Activated B cell treated with CpG ODN at 0.5 μM for 24 hours (primary cell): ENCODE data around the gene PPARG. TPM values are rescaled to one million over a fixed set of nuclear protein-coding genes. Genes with fewer than 3 reads are reported as not detected.

Source experiments
- ATAC-seq: fragments of 200-7000 bp; cut with Tn5 transposase; one replicate; pipeline ENCODE4 v1.10.0; 2021; ENCODE audit warnings: low read depth, mild to moderate bottlenecking, moderate library complexity
- CTCF ChIA-PET: fragments of 350-600 bp; sonication (Branson Sonifier 250); formaldehyde crosslinking; loops from one replicate; lab custom pipeline; 2021; ENCODE audit warnings: antibody characterized with exemption; lab: Charles Lee
- POLR2A ChIA-PET: fragments of 350-600 bp; sonication (Branson Sonifier 250); formaldehyde crosslinking; loops from one replicate; lab custom pipeline; 2021; ENCODE audit warnings: antibody characterized with exemption; lab: Charles Lee
- DNase-seq: peaks from one replicate; pipeline ENCODE4 v3.0.0; 2022
- H3K27ac Mint-ChIP-seq: one replicate; pipeline ENCODE4 v1.8.0; 2020; ENCODE audit warnings: mixed read lengths
- H3K27me3 Mint-ChIP-seq: one replicate; pipeline ENCODE4 v1.8.0; 2021; ENCODE audit warnings: mixed read lengths
- H3K36me3 Mint-ChIP-seq: one replicate; pipeline ENCODE4 v1.8.0; 2021; ENCODE audit warnings: low read depth, mixed read lengths
- H3K4me1 Mint-ChIP-seq: one replicate; pipeline ENCODE4 v1.8.0; 2021; ENCODE audit warnings: mixed read lengths
- H3K4me3 Mint-ChIP-seq: one replicate; pipeline ENCODE4 v1.8.0; 2020; ENCODE audit warnings: mild to moderate bottlenecking, mixed read lengths
- H3K9me3 Mint-ChIP-seq: one replicate; pipeline ENCODE4 v1.8.0; 2020; ENCODE audit warnings: mixed read lengths
- CTCF ChIP-seq: fragments of 200-600 bp; IDR thresholded peaks from one replicate; pipeline ENCODE4 v1.8.0; 2022; ENCODE audit warnings: antibody characterized with exemption, mild to moderate bottlenecking
- intact Hi-C: fragments of 100-400 bp; cut with micrococcal nuclease; formaldehyde crosslinking; loops from one replicate; pipeline ENCODE4 v1.15.1; 2024
- total RNA-seq: library from RNA; stranded (reverse); gene quantifications from 2 replicates; pipeline ENCODE4 v1.2.3, GENCODE V29; 2022

The PPARG gene
- total RNA-seq, 1 donor from 2014 or later, result not detected

- Mint-ChIP-seq H3K27me3 (peaks cover 8% of the 10 kb centered on the region), H3K4me3 (no peak overlapping the region), H3K36me3 (no peaks in the 10 kb centered on the region), H3K4me1 (no peaks in the 10 kb centered on the region), H3K9me3 (no peaks in the 10 kb centered on the region), H3K27ac (no peak overlapping the region)
- POLR2A ChIA-PET, result no interaction called here
- DNase-seq, result no peak
- ATAC-seq, result no peak
- intact Hi-C loops, result no loop called here
- CTCF ChIA-PET, result no interaction called here
- TF ChIP-seq CTCF, result no peak
These were observed 139.3 kb downstream of the PPARG start for GRCh38 chr3:12428126-12428525.

- Mint-ChIP-seq H3K4me1 (no peaks in the 10 kb centered on the region), H3K27ac (no peak overlapping the region), H3K9me3 (no peaks in the 10 kb centered on the region), H3K36me3 (no peaks in the 10 kb centered on the region), H3K4me3 (no peak overlapping the region), H3K27me3 (peaks cover 4% of the 10 kb centered on the region)
- ChIA-PET POLR2A (no interaction called here), CTCF (no interaction called here)
- ATAC-seq, result no peak
- TF ChIP-seq CTCF, result no peak
- intact Hi-C loops, result no loop called here
- DNase-seq, result no peak
These were observed 141.2 kb downstream of the PPARG start for GRCh38 chr3:12430086-12430485.

GRCh38 chr3:12433823-12434222 lies 145.0 kb downstream of the PPARG start:
- TF ChIP-seq CTCF, result no peak
- Mint-ChIP-seq H3K27me3 (no peaks in the 10 kb centered on the region), H3K4me1 (no peaks in the 10 kb centered on the region), H3K4me3 (no peak overlapping the region), H3K9me3 (no peaks in the 10 kb centered on the region), H3K36me3 (no peaks in the 10 kb centered on the region), H3K27ac (no peak overlapping the region)
- ChIA-PET CTCF (no interaction called here), POLR2A (no interaction called here)
- intact Hi-C loops, result no loop called here
- no peak for DNase-seq
- ATAC-seq, result no peak

GRCh38 chr3:12436514-12437220 lies 147.8 kb downstream of the PPARG start:
- ATAC-seq (no peak), DNase-seq (no peak)
- Mint-ChIP-seq H3K4me1 (no peaks in the 10 kb centered on the region), H3K9me3 (no peaks in the 10 kb centered on the region), H3K4me3 (no peak overlapping the region), H3K36me3 (no peaks in the 10 kb centered on the region), H3K27me3 (no peaks in the 10 kb centered on the region), H3K27ac (no peak overlapping the region)
- ChIA-PET POLR2A (no interaction called here), CTCF (no interaction called here)
- intact Hi-C loops, result no loop called here
- TF ChIP-seq CTCF, result no peak

- ChIA-PET POLR2A (no interaction called here), CTCF (no interaction called here)
- Mint-ChIP-seq H3K27ac (no peak overlapping the region), H3K36me3 (no peaks in the 10 kb centered on the region), H3K4me1 (no peaks in the 10 kb centered on the region), H3K4me3 (no peak overlapping the region), H3K9me3 (no peaks in the 10 kb centered on the region), H3K27me3 (no peaks in the 10 kb centered on the region)
- TF ChIP-seq CTCF, result no peak
- intact Hi-C loops, result no loop called here
- ATAC-seq (no peak), DNase-seq (no peak)
These were observed 148.3 kb downstream of the PPARG start for GRCh38 chr3:12437221-12437605.
